LNCaP clone FGC (cell line): Measurements from ENCODE around the gene LYST.

Source experiments
- DNase-seq: peaks from one replicate; pipeline ENCODE4 v3.0.0-alpha.2; 2011; ENCODE audit warnings: low read depth
- H3K4me3 ChIP-seq: 2 replicates; pipeline ENCODE4 v1.5.1; 2011; ENCODE audit warnings: mild to moderate bottlenecking, low read depth, low read length, control low read depth
- TF ChIP-seq, protein P1 (sequence below): IDR thresholded peaks from 2 replicates; pipeline ENCODE4 v1.5.1; 2012; ENCODE audit warnings: mild to moderate bottlenecking; ENCODE audit not compliant: control insufficient read depth, insufficient read depth; ENCODE audit errors: extremely low read depth

Gene LYST

DNA sequence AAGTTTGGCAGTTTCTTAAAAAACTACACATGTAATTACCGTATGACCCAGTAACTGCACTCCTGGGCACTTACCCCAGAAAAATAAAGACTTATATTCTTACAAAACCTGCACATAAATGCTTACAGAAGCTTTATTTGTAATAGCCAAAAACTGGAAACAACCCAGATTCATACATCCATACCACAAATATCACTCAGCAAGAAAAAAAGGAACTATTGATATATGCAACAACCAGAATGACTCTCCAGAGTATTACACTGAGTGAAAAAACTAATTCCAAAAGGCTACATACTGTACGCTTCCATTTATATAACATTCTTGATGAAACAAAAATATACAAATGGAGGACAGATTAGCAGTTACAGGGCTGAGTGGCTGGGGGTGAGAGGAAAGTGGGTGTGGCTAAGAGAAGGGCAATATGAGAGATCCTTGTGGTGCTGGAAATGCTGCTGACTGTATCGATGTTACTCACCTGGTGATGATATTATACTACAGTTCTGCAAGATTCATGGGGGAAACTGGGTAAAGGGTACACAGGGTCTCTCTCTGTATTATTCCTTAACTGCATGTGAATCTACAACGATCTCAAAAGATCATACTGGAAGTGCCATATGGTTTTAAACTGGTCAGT lies 121.1 kb downstream of the LYST start:
- H3K4me3 ChIP-seq = no peak overlapping the region
- DNase-seq = no peak
- TF ChIP-seq, protein P1, sequence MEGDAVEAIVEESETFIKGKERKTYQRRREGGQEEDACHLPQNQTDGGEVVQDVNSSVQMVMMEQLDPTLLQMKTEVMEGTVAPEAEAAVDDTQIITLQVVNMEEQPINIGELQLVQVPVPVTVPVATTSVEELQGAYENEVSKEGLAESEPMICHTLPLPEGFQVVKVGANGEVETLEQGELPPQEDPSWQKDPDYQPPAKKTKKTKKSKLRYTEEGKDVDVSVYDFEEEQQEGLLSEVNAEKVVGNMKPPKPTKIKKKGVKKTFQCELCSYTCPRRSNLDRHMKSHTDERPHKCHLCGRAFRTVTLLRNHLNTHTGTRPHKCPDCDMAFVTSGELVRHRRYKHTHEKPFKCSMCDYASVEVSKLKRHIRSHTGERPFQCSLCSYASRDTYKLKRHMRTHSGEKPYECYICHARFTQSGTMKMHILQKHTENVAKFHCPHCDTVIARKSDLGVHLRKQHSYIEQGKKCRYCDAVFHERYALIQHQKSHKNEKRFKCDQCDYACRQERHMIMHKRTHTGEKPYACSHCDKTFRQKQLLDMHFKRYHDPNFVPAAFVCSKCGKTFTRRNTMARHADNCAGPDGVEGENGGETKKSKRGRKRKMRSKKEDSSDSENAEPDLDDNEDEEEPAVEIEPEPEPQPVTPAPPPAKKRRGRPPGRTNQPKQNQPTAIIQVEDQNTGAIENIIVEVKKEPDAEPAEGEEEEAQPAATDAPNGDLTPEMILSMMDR = no peak

- TF ChIP-seq, protein P1 = no peak
- no peak for DNase-seq
- no peak overlapping the region for H3K4me3 ChIP-seq
These were observed 123.6 kb downstream of the LYST start for GRCh38 chr1:235742914-235743599.

DNA sequence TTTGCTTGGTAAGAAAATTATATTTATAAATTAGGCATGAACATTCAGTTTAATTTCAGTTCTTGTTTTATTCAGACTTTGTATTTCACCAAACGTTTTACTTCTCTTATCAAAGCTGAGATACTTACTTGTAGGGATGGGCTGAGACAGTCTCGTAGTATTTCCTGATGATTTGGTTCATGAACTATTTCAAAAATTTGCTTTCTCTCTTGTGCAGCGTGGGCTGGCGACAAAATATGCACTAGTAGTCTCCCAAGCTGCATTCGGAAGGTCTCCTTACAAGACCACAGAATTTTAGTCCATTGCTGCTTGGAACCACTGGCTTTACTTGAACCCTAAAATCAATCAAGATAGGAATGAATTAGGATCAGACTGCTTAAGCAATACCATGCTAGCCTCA lies 125.4 kb downstream of the LYST start:
- H3K4me3 ChIP-seq = no peak overlapping the region
- DNase-seq = no peak
- TF ChIP-seq, protein P1 = no peak

DNA sequence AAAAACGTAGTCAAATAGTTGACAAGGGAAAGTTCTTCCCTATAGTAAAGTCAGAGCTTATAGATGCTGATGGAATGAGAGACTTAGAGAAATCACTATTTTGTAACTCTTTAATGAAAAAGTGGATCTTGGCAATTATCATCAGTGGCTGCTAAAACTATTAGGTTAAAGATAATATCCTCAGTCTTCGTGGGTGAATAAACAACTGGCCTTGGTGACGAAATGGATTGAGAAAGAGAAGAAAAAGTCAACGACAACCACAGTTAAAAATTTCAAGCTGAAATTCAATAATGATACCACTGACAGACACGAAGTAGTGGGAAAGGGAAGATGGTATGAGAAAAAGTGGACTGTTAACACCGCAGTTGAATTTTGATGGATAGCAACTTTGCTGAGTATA lies 127.1 kb downstream of the LYST start:
- TF ChIP-seq, protein P1 = no peak
- no peak overlapping the region for H3K4me3 ChIP-seq
- DNase-seq = no peak

GRCh38 chr1:235739124-235739523 lies 127.6 kb downstream of the LYST start:
- H3K4me3 ChIP-seq = no peak overlapping the region
- TF ChIP-seq, protein P1 = no peak
- peak; percentile 91 for DNase-seq

GRCh38 chr1:235737751-235738150 lies 129.0 kb downstream of the LYST start:
- TF ChIP-seq, protein P1 = no peak

More at GRCh38 chr1:235737751-235738150, 129.0 kb downstream of the LYST start:
- no peak for DNase-seq
- no peak overlapping the region for H3K4me3 ChIP-seq
